ENCODE data around the gene C11orf86.
"Not testable (repeated sequence)": the region's sequence is repeated elsewhere in the genome, so short reads cannot be mapped to it uniquely, and the experiment has no call there.

The C11orf86 gene

DNA sequence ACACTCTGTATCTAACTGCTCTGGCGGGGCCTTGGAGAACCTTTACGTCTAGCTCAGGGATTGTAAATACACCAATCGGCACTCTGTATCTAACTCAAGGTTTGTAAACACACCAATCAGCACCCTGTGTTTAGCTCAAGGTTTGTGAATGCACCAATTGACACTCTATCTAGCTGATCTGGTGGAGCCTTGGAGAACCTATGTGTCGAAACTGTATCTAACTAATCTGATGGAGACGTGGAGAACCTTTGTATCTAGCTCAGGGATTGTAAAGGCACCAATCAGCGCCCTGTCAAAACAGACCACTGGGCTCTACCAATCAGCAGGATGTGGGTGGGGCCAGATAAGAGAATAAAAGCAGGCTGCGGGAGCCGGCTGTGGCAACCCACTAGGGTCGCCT, 14.3 kb downstream of the C11orf86 start:
- ATAC-seq, DNase-seq: not testable (repeated sequence)

DNA sequence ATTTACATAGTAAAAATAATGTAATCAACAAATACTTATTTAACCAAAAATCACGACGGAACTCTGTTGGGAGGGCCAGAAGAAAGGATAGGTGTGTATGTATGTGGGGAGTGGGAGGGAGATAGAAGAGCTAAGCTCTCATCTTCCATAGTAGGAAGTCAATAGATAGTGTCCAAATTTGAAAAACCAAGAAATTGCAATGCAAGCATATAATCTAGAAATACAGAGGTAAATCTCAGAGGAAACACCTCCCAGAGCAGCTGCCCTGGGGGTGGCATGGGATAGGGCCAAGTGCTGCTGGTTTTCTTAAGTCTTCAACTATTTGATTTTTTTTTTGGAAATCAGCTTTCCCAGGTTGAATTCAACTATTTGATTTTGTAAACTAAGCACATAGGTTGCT, 16.9 kb downstream of the C11orf86 start:
- ATAC-seq: no peak
- DNase-seq: no peak

DNA sequence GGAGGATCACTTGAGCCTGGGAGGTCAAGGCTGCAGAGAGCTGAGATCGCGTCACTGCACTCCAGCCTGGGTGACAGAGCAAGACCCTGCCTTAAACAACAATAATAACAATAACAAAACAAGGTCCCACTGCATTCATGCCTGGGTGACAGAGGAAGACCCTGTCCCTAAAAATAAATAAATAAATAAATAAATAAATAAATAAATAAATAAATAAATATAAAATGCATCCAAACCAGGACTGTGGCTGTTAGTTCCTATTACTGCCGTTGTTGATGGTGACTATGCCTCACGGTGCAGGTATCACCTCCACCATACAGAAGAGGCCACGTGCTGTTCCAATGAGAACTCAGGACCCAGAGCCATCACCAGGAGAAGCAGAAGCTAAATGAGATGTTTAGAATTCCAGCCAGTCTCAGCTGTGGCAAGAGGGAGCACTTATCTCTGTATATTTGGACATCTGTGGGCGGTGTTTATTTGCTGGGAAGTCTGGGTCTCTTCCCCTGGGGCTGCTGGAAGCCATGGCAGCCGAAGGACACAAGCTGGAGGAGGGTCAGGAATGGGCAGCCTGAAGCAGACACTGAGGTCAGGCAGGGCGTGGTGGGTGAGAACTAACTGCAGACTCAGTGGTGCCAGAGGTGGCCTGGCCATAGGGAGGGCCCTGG, 21.6 kb downstream of the C11orf86 start:
- DNase-seq (no peak), ATAC-seq (no peak)

DNA sequence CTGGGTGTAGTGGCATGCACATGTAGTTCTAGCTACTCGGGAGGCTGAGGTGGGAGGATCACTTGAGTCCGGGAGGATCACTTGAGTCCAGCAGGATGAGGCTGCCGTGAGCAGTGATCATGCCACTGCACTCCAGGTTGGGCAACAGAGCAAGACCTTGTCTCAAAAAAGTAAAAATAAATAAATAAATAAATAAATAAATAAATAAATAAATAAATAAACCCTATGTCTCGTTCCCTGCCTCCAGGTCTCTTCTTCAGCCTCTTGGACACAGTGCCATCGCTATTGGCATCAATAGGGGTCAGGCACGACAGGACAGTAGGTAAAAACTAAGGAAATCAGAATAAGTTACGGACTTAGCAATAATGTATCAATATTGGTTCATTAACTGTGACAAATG, 24.5 kb downstream of the C11orf86 start:
- ATAC-seq (no peak), DNase-seq (no peak)

DNA sequence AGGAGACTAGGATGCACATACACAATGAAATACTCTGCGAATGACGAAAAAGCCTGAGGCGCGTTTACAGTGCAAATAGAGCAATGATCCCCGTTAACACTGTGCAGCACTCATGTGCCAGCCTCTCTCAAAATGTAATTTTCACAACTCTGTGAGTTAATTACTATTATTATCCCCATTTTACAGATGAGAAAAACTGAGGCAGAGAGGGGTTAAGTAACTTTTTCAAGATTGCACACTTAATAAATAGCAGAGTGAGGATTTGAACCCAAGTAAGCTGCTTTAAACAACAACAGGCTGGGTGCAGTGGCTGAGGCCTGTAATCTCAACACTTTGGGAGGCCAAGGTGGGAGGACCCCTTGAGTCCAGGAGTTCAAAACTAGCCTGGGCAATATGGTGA, 26.2 kb downstream of the C11orf86 start:
- DNase-seq: no peak
- no peak for ATAC-seq

DNA sequence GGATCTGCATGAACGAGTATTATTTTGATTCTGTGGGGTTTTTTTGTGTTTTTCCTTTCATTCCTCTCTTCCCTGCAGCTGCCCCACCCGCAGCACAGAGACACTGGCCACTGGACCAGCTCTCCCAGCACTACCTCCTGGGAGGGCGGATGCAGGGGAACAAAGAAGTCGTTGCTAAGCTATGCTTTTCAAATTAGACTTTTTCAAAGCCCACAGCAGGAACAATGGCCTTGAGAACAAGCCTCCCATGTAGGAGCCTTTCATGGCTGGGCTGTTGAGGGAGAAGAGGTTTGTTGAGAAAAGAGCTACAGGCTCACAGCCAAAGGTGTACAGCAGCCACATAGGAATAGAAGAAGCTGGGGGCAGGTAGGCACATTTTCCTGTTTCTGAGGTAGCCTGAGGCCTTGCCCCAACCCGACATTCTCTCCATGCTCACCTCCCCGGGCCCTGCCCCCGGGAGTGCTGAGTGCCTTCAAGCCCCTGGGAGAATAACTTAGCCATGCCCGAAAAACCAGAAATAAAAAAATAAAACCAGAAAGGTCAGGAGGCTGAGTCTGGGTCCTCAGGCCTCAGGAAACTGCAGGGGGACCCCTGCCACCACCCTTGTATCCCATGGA, 27.3 kb downstream of the C11orf86 start:
- DNase-seq: no peak
- ATAC-seq: no peak

DNA sequence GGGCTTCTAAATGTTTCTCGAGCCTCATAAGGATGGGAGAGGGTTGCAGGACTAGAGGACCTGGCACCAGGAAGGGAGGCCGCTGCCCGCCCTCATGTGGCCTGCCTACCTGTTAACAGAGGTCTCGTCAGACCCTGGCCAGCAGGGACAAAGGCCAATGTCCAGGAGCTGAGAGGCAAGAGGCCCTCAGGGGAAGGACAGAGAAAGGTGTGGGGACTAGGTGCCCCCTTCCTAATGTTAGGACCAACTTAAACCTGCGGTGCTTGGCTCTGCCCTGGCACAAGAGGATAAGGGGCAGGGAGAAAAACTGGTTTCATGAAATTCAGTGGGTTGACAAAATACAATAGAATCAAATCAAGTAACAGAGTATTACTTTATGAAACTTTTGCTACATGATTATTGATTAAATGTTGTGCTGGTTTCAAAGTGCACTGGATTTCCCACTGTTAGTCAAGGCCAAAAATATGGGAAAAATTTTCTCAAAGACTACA, 27.9 kb downstream of the C11orf86 start:
- ATAC-seq: no peak

DNA sequence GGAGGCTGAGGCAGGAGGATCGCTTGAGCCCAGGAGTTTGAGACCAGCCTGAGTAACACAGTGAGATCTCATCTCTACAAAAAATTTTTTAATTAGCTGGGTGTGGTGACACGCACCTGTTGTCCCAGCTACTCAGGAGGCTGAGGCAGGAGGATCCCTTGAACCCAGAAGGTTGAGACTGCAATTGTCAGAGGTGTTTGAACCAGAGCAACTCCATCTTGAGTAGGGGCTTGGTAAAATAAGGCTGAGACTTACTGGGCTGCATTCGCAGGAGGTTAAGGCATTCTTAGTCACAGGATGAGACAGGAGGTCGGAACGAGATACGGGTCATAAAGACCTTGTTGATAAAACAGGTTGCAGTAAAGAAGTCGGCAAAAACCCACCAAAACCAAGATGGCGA, 30.1 kb downstream of the C11orf86 start:
- not testable (repeated sequence) for DNase-seq

More for the DNA sequence above, 27.9 kb downstream of the C11orf86 start:
- no peak for DNase-seq

DNA sequence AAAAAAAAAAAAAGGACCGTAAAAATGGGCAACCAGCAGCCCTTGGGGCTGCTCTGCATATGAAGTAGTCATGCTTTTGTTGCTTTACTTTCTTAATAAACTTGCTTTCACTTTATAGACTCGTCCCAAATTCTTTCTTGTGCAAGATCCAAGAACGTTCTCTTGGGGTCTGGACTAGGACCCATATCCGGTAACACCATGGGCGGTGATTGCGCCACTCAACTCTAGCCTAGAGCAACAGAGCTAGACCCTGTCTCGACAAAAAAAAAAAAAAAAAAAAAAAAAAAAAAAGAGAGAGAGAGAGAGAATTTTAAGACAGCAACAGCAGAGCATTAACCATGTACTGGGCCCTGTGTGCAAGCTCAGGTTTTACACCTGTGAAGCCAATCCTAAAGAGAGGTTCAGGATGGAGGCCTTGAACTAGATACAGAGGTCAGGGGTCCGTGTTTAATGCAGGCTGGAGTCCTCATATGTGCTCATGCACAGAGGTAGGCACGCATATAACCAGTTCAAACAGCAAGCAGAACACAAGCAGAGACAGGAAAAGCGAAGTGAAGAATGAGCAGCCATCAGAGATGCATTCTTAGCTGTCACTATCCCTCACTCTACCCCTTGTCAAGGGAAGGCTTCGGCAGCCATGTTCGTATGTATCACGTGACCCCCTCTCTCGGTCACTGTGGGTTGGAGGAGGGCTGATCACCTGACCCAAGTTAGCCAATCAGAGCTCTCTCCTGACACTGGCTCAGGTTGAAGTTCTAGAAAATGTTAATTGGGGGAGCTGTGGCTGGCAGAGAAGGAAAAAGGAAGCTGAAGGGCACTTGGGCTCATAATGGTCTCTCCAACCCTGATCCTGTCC, 31.2 kb downstream of the C11orf86 start:
- peak; percentile 31 for DNase-seq
- ATAC-seq: peak; percentile 32

More for the DNA sequence above, 30.1 kb downstream of the C11orf86 start:
- not testable (repeated sequence) for ATAC-seq

DNA sequence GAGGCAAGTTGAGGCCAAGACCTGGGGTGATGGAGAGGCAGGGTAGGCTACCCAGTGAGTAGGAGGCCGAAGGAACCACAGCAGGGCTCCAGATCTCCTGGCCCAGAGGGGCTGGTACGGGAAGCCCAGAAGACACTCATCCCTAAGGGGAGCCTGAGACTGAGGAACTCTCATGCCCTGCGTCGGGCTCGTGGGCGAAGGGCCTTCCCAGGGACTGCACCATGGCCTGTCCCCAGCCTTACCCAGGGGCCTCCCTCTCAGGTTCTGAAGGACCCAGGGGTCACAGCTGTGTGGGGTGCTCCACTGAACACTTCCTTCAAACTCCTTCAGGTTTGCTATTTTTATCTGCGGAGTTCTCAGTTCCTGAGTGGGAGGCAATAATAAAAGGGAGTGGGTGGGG, 32.0 kb downstream of the C11orf86 start:
- ATAC-seq (no peak), DNase-seq (no peak)

DNA sequence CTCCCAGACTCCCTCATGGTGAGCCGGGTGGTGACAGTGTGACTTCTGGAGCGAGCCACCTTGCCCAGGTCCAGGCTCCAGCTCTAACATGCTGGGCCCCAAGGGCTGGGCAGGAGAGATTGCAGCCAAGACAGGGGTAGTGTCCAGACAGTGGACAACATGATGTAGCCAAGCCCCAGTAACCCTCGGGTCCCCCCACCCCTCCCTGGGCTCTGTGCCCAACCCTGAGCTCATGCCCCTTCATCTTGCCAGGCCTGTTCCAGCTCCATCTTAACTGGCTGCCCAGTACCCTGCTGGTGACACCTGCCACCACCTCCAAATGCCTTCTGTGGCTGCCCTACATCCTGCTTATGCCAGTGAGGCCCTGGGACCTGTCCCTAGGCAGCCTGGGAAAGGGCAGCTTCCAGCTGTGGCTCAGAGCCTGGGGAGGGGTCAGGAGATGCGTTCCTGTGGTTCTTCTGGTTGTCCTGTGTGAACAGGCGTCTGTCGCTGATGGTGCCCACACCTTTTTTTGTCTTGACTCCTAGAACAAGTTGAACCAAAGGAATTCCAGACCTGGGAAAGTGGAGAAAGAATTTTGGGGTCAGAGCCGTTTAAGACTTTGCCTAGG, 35.3 kb downstream of the C11orf86 start:
- no peak for DNase-seq
- ATAC-seq: no peak

DNA sequence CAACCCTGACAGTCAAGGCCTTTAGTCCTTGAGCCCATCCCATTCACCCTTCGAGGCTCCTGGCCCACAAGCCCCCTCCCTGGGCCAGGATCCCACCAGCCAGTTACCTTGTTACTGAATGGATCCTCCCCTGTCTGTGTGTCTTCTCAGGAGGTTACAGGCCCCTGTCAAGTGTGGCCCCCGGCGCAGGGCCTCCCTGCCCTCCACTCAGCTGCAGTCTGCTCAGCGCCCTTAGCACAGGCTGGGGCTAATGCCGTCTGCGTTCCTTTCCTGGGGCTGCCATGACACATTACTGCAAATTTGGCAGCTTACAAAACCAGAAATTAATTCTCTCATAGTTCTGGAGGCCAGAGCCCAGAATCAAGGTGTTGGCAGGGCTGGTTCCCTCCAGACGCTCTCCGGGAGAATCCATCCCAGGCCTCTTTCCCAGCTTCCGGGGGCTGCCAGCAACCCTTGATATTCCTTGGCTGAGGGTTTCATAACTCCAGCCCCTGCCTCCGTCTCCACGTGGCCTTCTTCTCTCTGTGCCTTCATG, 38.5 kb downstream of the C11orf86 start:
- ATAC-seq: no peak
- no peak for DNase-seq

DNA sequence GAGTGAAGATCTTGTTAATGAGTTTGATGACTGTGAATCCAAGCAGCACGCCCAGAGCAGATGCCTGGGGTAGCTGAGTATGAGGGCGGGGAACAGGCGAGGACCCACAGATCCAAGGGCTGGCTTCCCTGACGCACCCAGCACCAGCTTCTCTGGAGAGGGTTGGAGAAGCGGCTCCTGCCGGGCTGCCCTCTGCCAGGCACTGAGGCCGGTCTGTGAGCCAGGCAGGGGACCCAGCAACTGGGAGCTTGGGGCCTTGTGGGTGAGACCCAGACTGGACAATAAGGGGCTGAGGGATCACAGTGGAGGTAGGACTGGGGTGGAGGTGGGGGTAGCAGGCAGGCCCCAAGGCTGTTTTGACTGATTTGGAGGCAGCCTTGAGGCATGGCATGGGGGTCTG, 39.2 kb downstream of the C11orf86 start:
- ATAC-seq: no peak
- no peak for DNase-seq

DNA sequence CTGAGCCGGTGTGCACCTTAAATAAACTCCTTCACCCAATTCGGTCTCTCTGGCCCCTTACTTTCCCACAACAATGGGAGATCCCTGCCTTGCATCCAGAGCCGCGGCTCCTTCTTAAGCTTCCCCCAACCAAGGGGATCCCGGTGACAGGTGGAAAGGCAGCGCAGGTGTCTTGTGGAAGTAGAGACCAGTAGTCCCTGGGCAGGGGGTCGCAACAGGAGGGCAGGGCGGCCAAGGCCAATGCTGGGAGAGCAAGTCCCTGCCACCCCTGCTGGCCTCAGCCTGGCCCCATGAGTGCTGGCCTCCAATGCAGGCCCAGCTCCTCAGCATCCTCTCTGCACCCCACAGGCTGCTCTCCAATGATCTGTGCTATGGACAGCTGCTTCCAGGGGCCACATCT, 39.9 kb downstream of the C11orf86 start:
- DNase-seq: no peak
- ATAC-seq: no peak

DNA sequence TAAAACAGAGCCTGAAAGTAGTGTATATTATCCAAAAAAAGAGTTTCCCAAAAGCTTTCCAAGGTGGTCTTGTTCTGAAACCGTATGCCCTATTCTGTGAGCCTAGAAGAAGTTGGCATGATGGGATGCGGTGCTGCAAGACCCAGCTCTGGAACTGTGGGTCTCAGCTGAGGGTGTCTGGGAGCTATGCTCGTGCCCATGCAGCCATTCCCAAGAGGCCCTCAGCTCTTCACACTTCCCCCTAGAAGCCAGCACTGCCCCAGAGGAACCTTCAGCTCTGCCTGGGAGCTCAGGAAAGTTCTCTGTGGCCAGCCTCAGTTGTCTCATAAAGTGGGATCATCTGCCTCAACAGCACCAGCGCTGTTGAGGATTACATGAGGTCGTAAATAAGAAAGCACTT, 41.4 kb downstream of the C11orf86 start:
- no peak for ATAC-seq
- no peak for DNase-seq

DNA sequence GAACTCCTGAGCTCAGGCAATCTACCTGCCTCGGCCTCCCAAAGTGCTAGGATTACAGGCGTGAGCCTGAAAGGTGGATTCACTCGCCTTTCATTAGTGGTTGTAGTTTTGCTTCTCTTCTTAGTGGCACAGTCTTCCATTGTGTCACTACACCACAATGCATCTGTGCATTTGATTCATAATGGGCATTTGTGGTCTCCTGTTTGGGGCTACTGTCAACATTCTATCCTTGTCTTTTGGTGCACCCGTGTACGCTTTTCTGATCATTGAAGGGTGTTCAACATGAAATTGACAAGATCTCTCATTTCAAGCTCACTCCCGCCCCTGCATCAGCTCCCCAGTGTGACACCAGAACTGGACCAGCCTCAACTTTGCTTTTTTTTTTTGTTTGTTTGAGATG, 45.8 kb downstream of the C11orf86 start:
- DNase-seq: no peak
- ATAC-seq: peak; percentile 44

DNA sequence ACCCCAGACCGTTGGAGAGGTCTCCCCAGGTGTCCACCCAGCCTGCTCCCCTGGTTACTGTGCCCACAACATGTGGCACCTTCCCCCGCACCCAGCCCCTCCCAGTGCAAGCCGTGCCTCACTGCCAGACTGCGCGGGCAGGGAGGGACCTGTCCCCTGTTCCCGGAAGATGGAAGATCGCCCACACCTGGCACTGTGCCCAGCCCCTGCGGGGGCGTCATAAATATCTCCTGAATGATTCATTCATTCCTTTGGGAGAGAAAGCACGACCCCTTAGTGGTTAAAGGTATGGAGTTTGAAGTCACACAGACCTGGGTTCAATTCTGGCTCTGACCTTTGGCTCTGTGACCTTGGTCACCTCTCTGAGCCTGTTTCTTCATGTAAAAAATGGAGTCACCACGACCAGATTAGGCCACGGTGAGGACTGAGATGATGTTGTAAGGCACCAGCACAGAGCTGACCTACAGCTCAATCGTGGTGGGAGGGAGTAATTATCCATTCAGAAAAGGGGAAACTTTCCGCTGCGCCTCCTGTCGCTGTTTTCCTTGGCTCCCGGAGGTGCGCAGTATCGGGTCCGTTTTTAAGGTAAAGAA, 47.3 kb downstream of the C11orf86 start:
- DNase-seq (no peak), ATAC-seq (no peak)

DNA sequence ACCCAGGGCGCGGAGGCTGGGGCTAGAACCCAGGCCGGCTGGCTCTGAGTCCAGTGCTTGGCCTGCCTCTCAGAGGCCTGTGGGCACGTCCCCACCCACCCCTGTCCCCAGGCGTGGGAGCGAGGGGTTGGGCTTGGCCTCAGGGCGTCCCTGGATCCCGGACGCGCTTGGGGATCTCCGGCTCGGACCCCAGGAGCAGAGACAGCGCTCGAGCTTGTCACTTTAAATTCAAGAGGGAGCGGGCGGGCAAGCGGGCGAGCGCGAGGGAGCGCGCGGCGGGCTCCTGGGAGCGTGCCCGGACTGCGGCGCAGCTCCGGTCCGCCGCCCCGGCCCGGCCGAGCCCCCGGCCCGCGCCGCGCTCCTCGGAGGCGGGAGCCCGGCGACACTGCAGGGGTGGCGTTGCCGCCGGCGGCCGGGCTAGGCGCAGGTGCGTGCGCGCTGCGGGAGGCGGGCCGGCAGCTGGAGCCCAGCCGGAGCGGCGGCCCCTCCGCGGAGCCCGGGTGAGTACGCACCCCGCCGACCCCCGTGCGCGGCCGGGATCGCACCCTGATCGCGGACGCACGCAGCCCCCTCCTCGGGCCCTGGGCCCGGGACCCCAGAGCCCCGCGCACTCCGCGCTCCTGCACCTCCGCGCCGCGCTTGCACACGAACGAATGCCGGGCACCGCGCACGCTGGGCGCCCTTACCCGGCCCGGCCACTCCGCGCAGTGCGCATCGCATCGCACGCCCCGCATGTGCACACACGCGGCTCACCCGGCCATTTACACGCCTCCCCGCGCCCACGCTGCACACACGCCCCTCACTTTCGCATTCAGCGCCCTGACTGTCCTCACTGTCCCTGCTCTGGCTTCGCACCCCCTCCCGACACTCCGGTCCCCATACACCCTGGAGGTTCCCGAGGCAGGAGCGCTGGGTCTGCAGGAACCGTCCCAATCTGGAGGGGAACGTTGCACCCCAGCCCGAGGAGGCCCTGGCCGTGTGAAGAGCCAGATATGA, 48.2 kb downstream of the C11orf86 start, which contains the start of gene SYT12:
TSS of gene SYT12 (plus strand) at position 174 of the 996 bp plus-strand sequence. CDS start 7,011 bp downstream, outside the sequence.
- ATAC-seq (no peak), DNase-seq (peak; percentile 23)

DNA sequence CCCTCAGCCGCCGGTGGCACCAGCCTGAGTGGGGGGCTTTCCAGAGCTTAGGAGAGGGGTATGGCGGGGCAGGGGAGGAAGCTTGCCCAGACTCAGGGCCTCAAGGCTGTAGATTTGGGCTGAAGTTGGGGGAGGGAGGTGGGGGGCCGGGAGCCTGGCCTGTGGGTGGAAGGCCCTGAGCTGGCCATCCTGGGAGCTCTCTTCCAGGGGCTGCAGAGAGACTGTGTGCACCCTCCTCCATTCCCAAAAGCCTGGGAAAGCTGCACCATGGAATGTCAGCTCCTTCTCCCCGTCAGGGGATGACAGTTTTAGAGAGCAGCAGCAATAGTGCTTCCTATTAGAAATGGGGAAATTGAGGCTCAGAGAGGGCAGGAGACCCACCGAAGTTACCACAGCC, 48.9 kb downstream of the C11orf86 start:
- DNase-seq: no peak
- no peak for ATAC-seq

DNA sequence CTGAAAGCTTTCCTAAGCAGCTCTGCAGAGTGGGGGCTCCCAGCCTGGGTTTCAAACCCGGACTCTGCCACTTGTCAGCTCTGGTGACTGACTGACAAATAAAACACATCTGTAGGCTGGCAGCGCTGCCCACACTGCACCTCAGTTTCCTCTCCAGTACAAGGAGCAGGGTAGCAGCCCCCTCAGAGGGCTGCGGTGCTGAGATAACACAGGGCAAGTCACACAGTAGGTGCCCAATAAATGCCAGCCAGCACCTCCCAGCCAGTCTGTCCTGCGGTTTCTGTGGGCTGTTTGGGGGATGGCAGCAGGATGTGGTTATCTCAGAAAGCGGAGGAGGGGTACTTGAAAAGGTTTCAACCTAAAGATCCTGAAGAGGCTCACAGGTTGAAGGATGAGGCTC, 49.3 kb downstream of the C11orf86 start:
- peak; percentile 53 for ATAC-seq
- DNase-seq: peak; percentile 63
